K562 (cell line): Measurements from ENCODE around the gene PTGR1. TPM values are rescaled to one million over a fixed set of nuclear protein-coding genes. Genes with fewer than 3 reads are reported as not detected.

ENCODE experiments used
- ATAC-seq: fragments of 200-7000 bp; cut with Tn5 transposase; 3 replicates; pipeline ENCODE4 v1.9.1; 2020; ENCODE audit warnings: moderate library complexity
- BruUV-seq: library from RNA; stranded (reverse); fragments of 400-500 nt; replicated peaks from 2 replicates; lab custom pipeline; 2021; lab: Mats Ljungman, UMichigan
- CTCF ChIA-PET: fragments of 300-600 bp; formaldehyde crosslinking; extraction: SDS; loops from one replicate; lab custom pipeline; 2021; ENCODE audit warnings: low intra/inter-chr PET ratio; lab: Yijun Ruan, JAX
- POLR2A ChIA-PET: fragments of 300-600, 350-650 bp; sonication (Branson Sonifier 250); formaldehyde crosslinking; extraction: SDS; loops from one replicate; lab custom pipeline; 2021; ENCODE audit warnings: antibody characterized with exemption, inconsistent platforms; lab: Yijun Ruan, JAX
- DNase-seq, 4 experiments: peaks; one replicate each; pipeline versions ENCODE4 v3.0.0 to v3.0.0-alpha.2; 2011 to 2018; ENCODE audit warnings: low spot score in 3 of 4, mixed read lengths in 3 of 4; ENCODE audit errors: extremely low read depth in 1 of 4
- FAIRE-seq: peaks from 2 replicates; lab custom pipeline; 2011; peaks lifted over from hg19 to GRCh38; lab: Jason Lieb, UNC
- H2AFZ ChIP-seq: 2 replicates; pipeline ENCODE4 v1.6.0; 2011; ENCODE audit warnings: low read depth, low read length, control low read depth, inconsistent platforms
- H3K27ac ChIP-seq: fragments of 200-600 bp; 3 replicates; pipeline ENCODE4 v1.8.0; 2011; ENCODE audit warnings: low read depth, mild to moderate bottlenecking, control low read depth, inconsistent platforms, low read length, moderate library complexity, mixed read lengths; ENCODE audit errors: extremely low read depth
- H3K27me3 ChIP-seq, 2 experiments: fragments of 300-600 bp in 1 of 2; 2 replicates in 1 of 2; 3 replicates in 1 of 2; pipeline versions ENCODE4 v1.6.0 to v1.8.0; 2011; ENCODE audit warnings: inconsistent platforms in 2 of 2, low read length in 2 of 2, mild to moderate bottlenecking in 1 of 2, mixed read lengths in 1 of 2, moderate library complexity in 1 of 2; ENCODE audit not compliant: control insufficient read depth in 2 of 2, insufficient read depth in 2 of 2
- H3K36me3 ChIP-seq: fragments of 300-600 bp; 3 replicates; pipeline ENCODE4 v1.8.0; 2011; ENCODE audit warnings: mild to moderate bottlenecking, low read length, inconsistent platforms; ENCODE audit not compliant: control insufficient read depth, insufficient read depth
- H3K4me1 ChIP-seq, 2 experiments: fragments of 200-600 bp in 1 of 2; replicated peaks in 1 of 2; 2 replicates in 1 of 2; 3 replicates in 1 of 2; pipeline versions ENCODE4 v1.5.1 to v1.8.0; 2011; ENCODE audit warnings: inconsistent platforms in 2 of 2, low read length in 2 of 2, mild to moderate bottlenecking in 1 of 2, mixed read lengths in 1 of 2, moderate library complexity in 1 of 2; ENCODE audit not compliant: control insufficient read depth in 2 of 2, insufficient read depth in 2 of 2
- H3K4me2 ChIP-seq: 2 replicates; pipeline ENCODE4 v1.6.1; 2011; ENCODE audit warnings: low read length, control low read depth, inconsistent platforms, mixed read lengths; ENCODE audit not compliant: insufficient read depth
- H3K4me3 ChIP-seq: fragments of 200-600 bp; sonication (generic), shearing (Covaris generic); 2 replicates; pipeline ENCODE4 v1.5.1; 2016; ENCODE audit warnings: control low read depth, inconsistent platforms
- H3K79me2 ChIP-seq: fragments of 200-600 bp; 3 replicates; pipeline ENCODE4 v1.8.0; 2011; ENCODE audit warnings: low read length, inconsistent platforms; ENCODE audit not compliant: control insufficient read depth, insufficient read depth
- H3K9ac ChIP-seq, 2 experiments: 2 replicates each; pipeline versions ENCODE4 v1.6.0 to v1.6.1; 2011; ENCODE audit warnings: low read depth in 2 of 2, low read length in 2 of 2, control low read depth in 1 of 2, inconsistent platforms in 1 of 2, mild to moderate bottlenecking in 1 of 2, mixed read lengths in 1 of 2; ENCODE audit not compliant: insufficient read depth in 1 of 2
- H3K9me1 ChIP-seq: one replicate; pipeline ENCODE4 v1.6.0; 2011; ENCODE audit warnings: inconsistent platforms, mild to moderate bottlenecking, low read length, moderate library complexity; ENCODE audit not compliant: control insufficient read depth, insufficient read depth
- H3K9me3 ChIP-seq: replicated peaks from 2 replicates; pipeline ENCODE4 v1.5.1; 2011; ENCODE audit warnings: low read depth, low read length, inconsistent platforms; ENCODE audit not compliant: control insufficient read depth, insufficient read depth
- H4K20me1 ChIP-seq: replicated peaks from 2 replicates; pipeline ENCODE4 v1.6.1; 2011; ENCODE audit warnings: low read length, inconsistent platforms, mixed read lengths; ENCODE audit not compliant: control insufficient read depth, insufficient read depth
- ARNT ChIP-seq, 2 experiments: fragments of 450-650 bp; IDR thresholded peaks; 2 replicates each; pipeline ENCODE4 v1.6.1; 2016; ENCODE audit warnings: mild to moderate bottlenecking in 1 of 2
- BHLHE40 ChIP-seq: IDR thresholded peaks from 2 replicates; pipeline ENCODE4 v1.6.1; 2011; ENCODE audit warnings: low read length, improper control_type of control experiment
- CBFA2T2 ChIP-seq: fragments of 450-650 bp; conservative IDR thresholded peaks from 2 replicates; pipeline ENCODE4 v1.6.1; 2017; ENCODE audit warnings: mild to moderate bottlenecking
- CCAR2 ChIP-seq: fragments of 200-400 bp; formaldehyde crosslinking; IDR thresholded peaks from 2 replicates; pipeline ENCODE4 v1.6.1; 2017; ENCODE audit warnings: mild to moderate bottlenecking, low read depth, low read length
- MAFF ChIP-seq: IDR thresholded peaks from 2 replicates; pipeline ENCODE4 v1.6.1; 2012; ENCODE audit warnings: low read length, improper control_type of control experiment
- POLR2A ChIP-seq: fragments of 450-650 bp; conservative IDR thresholded peaks from 2 replicates; pipeline ENCODE4 v1.6.1; 2016
- PPARD ChIP-seq: fragments of 250-450 bp; sonication (Bioruptor Pico); IDR thresholded peaks from 2 replicates; pipeline ENCODE4 v1.8.0; 2022; ENCODE audit warnings: inconsistent platforms, mild to moderate bottlenecking, moderate library complexity
- RBM39 ChIP-seq: fragments of 200-400 bp; formaldehyde crosslinking; optimal IDR thresholded peaks from 2 replicates; pipeline ENCODE3; 2018; ENCODE audit warnings: low read depth, low read length
- SREBF2 ChIP-seq: sonication (generic); formaldehyde crosslinking; IDR thresholded peaks from 2 replicates; pipeline ENCODE4 v1.4.0; 2020; ENCODE audit warnings: mild to moderate bottlenecking, missing genetic modification reagents
- SRSF9 ChIP-seq: fragments of 200-400 bp; formaldehyde crosslinking; IDR thresholded peaks from 2 replicates; pipeline ENCODE4 v1.6.1; 2017; ENCODE audit warnings: low read depth, low read length, borderline replicate concordance
- TAF7 ChIP-seq: fragments of 450-650 bp; IDR thresholded peaks from 2 replicates; pipeline ENCODE4 v1.6.1; 2016; ENCODE audit warnings: missing genetic modification characterization, missing compliant biosample characterization
- YY1 ChIP-seq, 3 experiments: IDR thresholded peaks; 2 replicates each; pipeline ENCODE4 v1.6.1; 2011; ENCODE audit warnings: low read length in 2 of 3, mild to moderate bottlenecking in 2 of 3, moderate library complexity in 2 of 3, borderline replicate concordance in 1 of 3, control low read depth in 1 of 3, low read depth in 1 of 3; ENCODE audit not compliant: insufficient read depth in 3 of 3, insufficient replicate concordance in 2 of 3, control insufficient read depth in 1 of 3, insufficient read length in 1 of 3; ENCODE audit errors: extremely low read depth in 1 of 3
- WGBS: fragments of 100-300 bp; shearing (Covaris generic); methylation state at CpG from one replicate; pipeline ENCODE4 v1.1.6; 2016; ENCODE audit warnings: low coverage, mixed read lengths; ENCODE audit not compliant: insufficient coverage; ENCODE audit errors: missing lambda C conversion rate; 5-methylcytosine and 5-hydroxymethylcytosine counted together
- in situ Hi-C: fragments of 300-500 bp; cut with MboI; formaldehyde crosslinking; loops from 4 replicates; pipeline ENCODE4 v1.15.0; 2018; ENCODE audit warnings: inconsistent platforms, mixed read lengths
- intact Hi-C: fragments of 100-400 bp; cut with micrococcal nuclease; formaldehyde crosslinking; loops from 2 replicates; pipeline ENCODE4 v1.14.2; 2022
- polyA plus RNA-seq, 8 experiments: library from polyadenylated mRNA; depleted of rRNA in 4 of 8; stranded (reverse) in 5 of 8; unstranded in 3 of 8; fragments of >200 nt; fragmentation: Nextera tagmentation in 2 of 8; fragmentation: Illumina TruSeq in 1 of 8; extraction: Ambion mirVana in 2 of 8; extraction: Trizol in 1 of 8; gene quantifications; 2 replicates each; pipeline versions ENCODE4 v1.2.1 to v1.2.3, GENCODE V29; 2011 to 2014; ENCODE audit warnings: inconsistent platforms in 1 of 8, missing spikeins in 1 of 8
- total RNA-seq, 7 experiments: library from RNA; depleted of rRNA in 6 of 7; stranded (reverse); fragments of >200 nt in 6 of 7; fragmentation: Illumina TruSeq in 2 of 7; extraction: Trizol in 2 of 7; gene quantifications; 2 replicates each; pipeline versions ENCODE4 v1.2.1 to v1.2.3, GENCODE V29; 2011 to 2021; ENCODE audit warnings: low replicate concordance in 1 of 7
- TF ChIP-seq, protein P1 (sequence below): fragments of 450-650 bp; IDR thresholded peaks from 2 replicates; pipeline ENCODE4 v1.6.1; 2016; ENCODE audit warnings: borderline replicate concordance

PTGR1 gene
- total and polyA plus RNA-seq, 9 of the 15 experiments (the other 6 are each of a cell fraction or from before 2014, with no cell fraction given), result 0.22 TPM; not detected in 8

DNA sequence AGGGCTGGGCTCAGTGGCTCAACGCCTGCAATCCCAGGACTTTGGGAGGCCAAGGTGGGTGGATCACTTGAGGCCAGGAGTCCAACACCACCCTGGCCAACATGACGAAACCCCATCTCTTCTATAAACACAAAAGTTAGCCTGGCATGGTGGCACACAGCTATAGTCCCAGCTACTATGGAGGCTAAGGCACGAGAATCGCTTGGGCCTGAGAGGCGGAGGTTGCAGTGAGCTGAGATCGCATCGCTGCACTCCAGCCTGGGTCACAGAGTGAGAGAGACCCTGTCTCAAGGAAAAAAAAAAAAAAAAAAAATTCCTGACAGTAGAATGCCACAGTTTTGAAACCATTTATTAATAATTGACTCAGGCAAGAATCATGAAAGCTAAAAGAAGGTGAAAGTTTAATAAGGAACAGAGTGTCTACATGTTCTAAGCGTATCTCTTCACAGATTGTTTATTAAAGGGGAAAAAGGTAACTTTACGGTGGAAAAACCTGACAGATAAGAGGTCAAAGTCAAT, 5.7 kb upstream of the PTGR1 start:
- Histone ChIP-seq H2AFZ (no peak overlapping the region), H4K20me1 (no peaks in the 10 kb centered on the region), H3K9me3 (no peaks in the 10 kb centered on the region), H3K36me3 (no peaks in the 10 kb centered on the region), H3K27ac (no peak overlapping the region), H3K4me3 (no peak overlapping the region), H3K79me2 (no peaks in the 10 kb centered on the region), H3K4me1 (no peaks in the 10 kb centered on the region; a peak in 1 of 5 replicates), H3K27me3 (peaks cover 31 to 37% of the 10 kb centered on the region in 2 experiments), H3K9me1 (no peaks in the 10 kb centered on the region), H3K9ac (no peak overlapping the region), H3K4me2 (no peak overlapping the region)
- WGBS, result 15% methylated on average over 9 of the region's 9 CpGs
- ChIA-PET POLR2A (no interaction called here), CTCF (no interaction called here)
- no peak for ATAC-seq
- no peak for FAIRE-seq
- no TSS peak for BruUV-seq
- in situ Hi-C loops, result no loop called here
- DNase-seq, result no peak
- TF ChIP-seq BHLHE40 (no peak), POLR2A (no peak), YY1 (IDR thresholded peaks at IDR 0.05; ENCODE audit: borderline replicate concordance in 1 of 3, control insufficient read depth in 1 of 3, extremely low read depth in 1 of 3, insufficient read depth in 3 of 3, insufficient read length in 1 of 3, insufficient replicate concordance in 2 of 3, low read depth in 1 of 3, low read length in 2 of 3) (no peak), TAF7 (tag) (no peak), PPARD (CRISPR knock-in tag) (no peak), CBFA2T2 (no peak), SREBF2 (CRISPR knock-in tag) (no peak), RBM39 (no peak), CCAR2 (no peak), ARNT (IDR thresholded peaks at IDR 0.05) (no peak), MAFF (no peak), SRSF9 (no peak)
- TF ChIP-seq, protein P1, sequence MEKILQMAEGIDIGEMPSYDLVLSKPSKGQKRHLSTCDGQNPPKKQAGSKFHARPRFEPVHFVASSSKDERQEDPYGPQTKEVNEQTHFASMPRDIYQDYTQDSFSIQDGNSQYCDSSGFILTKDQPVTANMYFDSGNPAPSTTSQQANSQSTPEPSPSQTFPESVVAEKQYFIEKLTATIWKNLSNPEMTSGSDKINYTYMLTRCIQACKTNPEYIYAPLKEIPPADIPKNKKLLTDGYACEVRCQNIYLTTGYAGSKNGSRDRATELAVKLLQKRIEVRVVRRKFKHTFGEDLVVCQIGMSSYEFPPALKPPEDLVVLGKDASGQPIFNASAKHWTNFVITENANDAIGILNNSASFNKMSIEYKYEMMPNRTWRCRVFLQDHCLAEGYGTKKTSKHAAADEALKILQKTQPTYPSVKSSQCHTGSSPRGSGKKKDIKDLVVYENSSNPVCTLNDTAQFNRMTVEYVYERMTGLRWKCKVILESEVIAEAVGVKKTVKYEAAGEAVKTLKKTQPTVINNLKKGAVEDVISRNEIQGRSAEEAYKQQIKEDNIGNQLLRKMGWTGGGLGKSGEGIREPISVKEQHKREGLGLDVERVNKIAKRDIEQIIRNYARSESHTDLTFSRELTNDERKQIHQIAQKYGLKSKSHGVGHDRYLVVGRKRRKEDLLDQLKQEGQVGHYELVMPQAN, result no peak
- intact Hi-C loops, result no loop called here
